NOMO-1 treated with DMSO at 0.1 percent for 48 hours (cell line): ENCODE data around the gene PMAIP1.
A peak's percentile ranks its signal among the peaks of the same experiment; 100 is the strongest.
"Not testable (repeated sequence)": the region's sequence is repeated elsewhere in the genome, so short reads cannot be mapped to it uniquely, and the experiment has no call there.

ENCODE experiments used
- DNase-seq: peaks from one replicate; lab custom pipeline; 2025; ENCODE audit not compliant: unreplicated experiment; lab: John Stamatoyannopoulos, UW

PMAIP1 gene

GRCh38 chr18:59899298-59900221 lies at the start of gene PMAIP1:
Gene PMAIP1, plus strand, starts transcription at chr18:59899996. Its CDS starts 182 bp downstream, at chr18:59900178.
- peak; percentile 75 for DNase-seq

- DNase-seq: no peak
Observed at GRCh38 chr18:59851784-59852399, 47.9 kb upstream of the PMAIP1 start.

GRCh38 chr18:59852548-59852947 lies 47.2 kb upstream of the PMAIP1 start:
- no peak for DNase-seq

DNA sequence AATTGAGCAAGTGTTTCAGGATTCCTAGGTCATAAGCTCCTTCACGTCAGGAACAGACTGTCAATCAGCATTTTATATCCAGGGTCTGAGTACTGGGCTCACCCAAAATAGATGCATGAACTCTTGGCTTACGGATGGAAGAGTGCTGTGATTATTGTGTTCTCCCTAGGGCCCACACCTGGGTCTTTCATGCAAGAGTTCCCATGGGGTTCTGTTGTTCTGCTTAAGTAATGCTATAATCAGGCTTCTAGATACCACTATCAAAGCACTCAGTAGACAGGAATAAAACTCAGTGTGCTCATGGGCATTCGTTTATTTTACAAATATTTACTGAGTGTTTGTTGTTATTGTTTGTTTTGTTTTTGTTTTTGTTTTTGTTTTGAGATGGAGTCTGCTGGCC lies 46.4 kb upstream of the PMAIP1 start:
- DNase-seq: no peak

GRCh38 chr18:59853988-59854387 lies 45.8 kb upstream of the PMAIP1 start:
- not testable (repeated sequence) for DNase-seq

GRCh38 chr18:59861009-59861408 lies 38.8 kb upstream of the PMAIP1 start:
- no peak for DNase-seq

GRCh38 chr18:59861963-59862819 lies 37.6 kb upstream of the PMAIP1 start:
- DNase-seq: no peak

GRCh38 chr18:59865241-59865986 lies 34.4 kb upstream of the PMAIP1 start:
- DNase-seq: peak; percentile 21

DNA sequence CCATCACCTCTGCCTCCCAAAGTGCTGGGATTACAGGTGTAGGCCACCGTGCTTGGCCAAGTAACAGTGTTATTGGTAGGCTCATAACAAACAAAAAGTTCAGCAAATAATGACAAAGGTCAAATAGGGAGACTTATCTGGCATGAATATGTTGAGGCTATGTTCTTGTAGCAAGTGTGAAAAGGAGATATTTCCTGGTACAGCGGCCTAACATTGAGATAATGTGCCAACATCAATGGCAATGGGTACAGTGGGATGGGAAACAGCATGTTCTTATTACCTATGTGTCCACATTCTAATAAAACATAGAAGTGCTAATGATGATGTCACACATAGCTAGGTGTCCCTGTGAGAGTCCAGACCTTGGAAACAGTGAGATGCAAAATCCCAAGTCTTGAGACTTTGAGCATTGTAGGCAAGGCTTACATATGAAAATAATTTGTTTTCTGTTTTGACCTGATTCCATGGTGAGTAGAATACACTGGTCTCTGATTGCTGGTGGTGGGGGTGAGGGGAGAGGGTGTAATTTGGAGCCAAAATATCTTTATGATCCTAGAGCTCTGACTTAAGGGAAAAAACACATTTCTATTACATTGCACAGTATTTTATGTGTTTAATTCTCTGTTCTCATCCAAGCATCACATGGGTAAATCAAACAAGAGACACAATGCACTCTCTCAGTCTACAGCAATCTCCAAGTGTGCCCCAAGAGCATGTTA lies 33.1 kb upstream of the PMAIP1 start:
- no peak for DNase-seq

DNA sequence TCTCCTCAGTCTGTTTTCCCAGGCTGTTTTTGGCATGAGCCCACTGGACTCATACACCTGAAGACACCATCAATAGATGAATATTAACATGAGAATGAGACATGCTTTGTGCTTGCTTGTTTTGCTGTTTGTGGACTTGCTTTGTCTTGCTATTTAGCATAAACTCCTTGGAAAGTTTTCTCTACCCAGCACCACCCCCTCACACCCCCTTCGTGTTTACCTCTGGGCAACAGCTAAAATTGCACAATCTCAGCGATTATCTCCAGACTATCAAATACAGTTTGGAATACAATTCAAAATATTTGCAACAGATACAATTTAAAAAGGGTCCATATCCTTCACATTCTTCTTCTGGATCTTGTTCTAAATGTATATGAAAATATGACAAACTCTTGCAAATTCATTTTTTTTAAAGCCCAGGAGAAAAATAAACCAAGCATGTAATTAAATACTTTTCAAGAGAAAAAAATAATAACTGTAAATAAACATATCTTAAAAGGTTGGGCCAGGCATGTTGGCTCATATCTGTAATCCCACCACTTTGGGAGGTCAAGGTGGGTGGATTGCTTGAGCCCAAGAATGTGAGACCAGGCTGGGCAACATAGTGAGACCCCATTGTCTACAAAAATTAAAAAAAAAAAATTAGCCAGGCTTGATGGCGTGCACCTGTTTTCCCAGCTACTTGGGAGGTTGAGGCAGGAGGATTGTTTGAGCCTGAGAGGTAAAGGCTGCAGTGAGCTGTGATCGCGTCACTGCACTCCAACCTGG lies 32.3 kb upstream of the PMAIP1 start:
- DNase-seq: no peak

DNA sequence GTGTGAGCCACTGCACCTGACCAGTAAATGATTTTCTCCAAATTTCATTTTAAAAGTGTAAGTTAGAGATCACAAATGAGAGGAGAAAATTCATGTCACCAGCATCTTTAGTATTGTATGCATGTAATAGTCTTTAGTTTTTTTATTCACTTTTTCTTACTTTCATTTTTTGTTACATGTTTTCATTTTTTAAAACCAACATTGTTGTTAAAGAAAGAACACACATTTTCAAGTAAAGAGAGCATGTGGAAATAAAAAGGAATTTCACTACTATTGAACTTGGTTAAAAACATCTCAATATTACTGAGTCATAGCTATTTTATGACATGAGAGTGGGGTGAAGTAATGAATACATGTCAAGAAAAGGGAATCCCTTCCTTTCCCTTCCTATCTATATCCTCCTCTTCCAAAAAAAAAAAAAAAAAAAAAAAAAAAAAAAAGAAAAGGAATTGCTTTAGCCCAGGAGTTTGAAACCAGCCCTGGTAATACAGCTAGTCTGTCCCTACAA lies 29.1 kb upstream of the PMAIP1 start:
- DNase-seq: no peak

GRCh38 chr18:59871711-59872362 lies 28.0 kb upstream of the PMAIP1 start:
- no peak for DNase-seq

DNA sequence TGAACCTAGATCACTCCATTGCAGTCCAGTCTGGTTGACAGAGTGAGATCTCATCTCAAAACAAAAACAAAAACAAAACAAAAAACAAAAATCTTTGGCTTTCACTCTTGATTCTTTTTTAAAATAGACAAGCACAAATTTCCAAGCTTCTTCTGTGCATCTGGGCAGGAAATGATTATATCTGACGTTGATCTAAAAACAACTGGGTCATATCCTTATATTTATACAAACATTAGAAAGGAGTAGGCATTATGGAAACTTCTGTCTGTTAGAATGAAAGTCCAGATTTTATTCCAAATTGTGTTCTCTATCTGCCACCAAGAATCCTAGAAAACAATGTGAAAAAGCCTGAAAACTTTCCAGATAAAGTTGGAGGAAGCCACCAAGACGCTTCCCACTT lies 26.2 kb upstream of the PMAIP1 start:
- no peak for DNase-seq

DNA sequence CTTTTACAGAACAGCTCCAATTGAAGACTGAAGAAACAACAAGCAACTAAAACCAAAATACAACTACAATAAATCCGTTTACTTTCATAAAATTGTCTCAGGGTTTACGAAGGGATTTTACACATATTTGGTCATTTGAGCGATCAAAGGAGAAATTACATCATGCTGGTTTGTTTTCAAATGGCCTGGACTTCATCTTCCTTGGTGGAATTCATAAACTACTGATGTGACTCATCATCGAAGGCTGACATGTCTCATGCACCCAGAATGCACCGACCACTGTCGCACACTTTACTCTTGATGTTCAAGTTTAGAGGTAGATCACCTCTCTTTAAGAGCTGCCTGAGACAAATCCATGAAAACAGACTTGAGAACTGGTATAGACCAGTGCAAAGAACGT lies 25.6 kb upstream of the PMAIP1 start:
- DNase-seq: no peak

DNA sequence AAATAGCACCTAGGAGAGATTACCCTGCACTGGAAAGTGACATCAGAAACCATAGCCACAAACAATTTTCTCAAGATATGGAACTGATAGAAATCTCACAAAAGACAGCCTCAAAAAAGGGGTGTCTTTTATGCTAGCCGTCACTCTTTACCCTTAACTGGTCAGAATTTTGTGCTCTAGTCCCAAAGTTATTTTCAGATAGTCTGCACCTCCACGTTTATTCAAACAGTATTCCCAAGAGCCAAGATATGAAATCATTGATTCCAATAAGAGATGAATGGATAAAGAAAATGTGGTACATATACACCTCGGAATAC lies 23.5 kb upstream of the PMAIP1 start:
- peak; percentile 55 for DNase-seq

DNA sequence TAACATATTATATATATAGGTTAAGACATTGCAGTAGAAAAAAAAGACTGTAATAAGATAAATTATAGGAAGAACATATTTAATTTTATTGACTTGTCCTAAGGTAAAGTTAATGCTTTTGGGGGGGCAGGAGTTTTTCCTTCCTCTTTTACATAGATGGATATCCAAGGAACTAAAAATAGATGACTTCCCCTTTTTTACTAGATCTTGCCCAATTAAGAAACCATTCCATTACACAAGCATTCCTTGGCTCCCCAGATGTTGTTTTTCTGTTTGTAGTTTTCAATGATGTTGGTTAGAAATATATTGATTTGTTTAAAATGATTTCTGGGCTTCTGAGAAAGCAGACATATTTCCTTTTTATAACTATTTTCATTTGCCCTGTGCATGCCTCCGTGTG lies 22.4 kb upstream of the PMAIP1 start:
- peak; percentile 91 for DNase-seq

GRCh38 chr18:59878644-59879043 lies 21.2 kb upstream of the PMAIP1 start:
- DNase-seq: no peak

- DNase-seq: peak; percentile 69
Observed at GRCh38 chr18:59881728-59882656, 17.8 kb upstream of the PMAIP1 start.
